Aorta (tissue), 5 donors: ENCODE measurements around the gene TRIM75. TPM values are rescaled to one million over a fixed set of nuclear protein-coding genes. Genes with fewer than 3 reads are reported as not detected.
"Not testable (repeated sequence)": the region's sequence is repeated elsewhere in the genome, so short reads cannot be mapped to it uniquely, and the experiment has no call there.

Source experiments
- ATAC-seq: fragments of 200-7000 bp; cut with Tn5 transposase; one replicate; pipeline ENCODE4 v1.9.1; 2022; ENCODE audit warnings: moderate library complexity; ENCODE audit not compliant: low FRiP score
- DNase-seq, 2 donors: peaks; one replicate each; pipeline ENCODE4 v3.0.0-alpha.2; 2020
- H3K27ac ChIP-seq, 2 donors: one replicate each; pipeline ENCODE4 v1.5.1; 2013; ENCODE audit warnings: low read length in 2 of 2, mild to moderate bottlenecking in 2 of 2, moderate library complexity in 2 of 2, control low read depth in 1 of 2, inconsistent platforms in 1 of 2, low read depth in 1 of 2
- H3K27me3 ChIP-seq, 2 donors: one replicate each; pipeline ENCODE4 v1.6.1; 2013; ENCODE audit warnings: control low read depth in 1 of 2, low read length in 1 of 2, mild to moderate bottlenecking in 1 of 2, moderate library complexity in 1 of 2; ENCODE audit not compliant: insufficient read depth in 2 of 2, control insufficient read depth in 1 of 2
- H3K36me3 ChIP-seq, 2 donors: one replicate each; pipeline ENCODE4 v1.6.1; 2013; ENCODE audit warnings: control low read depth in 1 of 2, low read length in 1 of 2, mild to moderate bottlenecking in 1 of 2; ENCODE audit not compliant: insufficient read depth in 2 of 2, control insufficient read depth in 1 of 2
- H3K4me1 ChIP-seq, 2 donors: one replicate each; pipeline ENCODE4 v1.6.1; 2013; ENCODE audit warnings: low read length in 2 of 2, control low read depth in 1 of 2, mild to moderate bottlenecking in 1 of 2, moderate library complexity in 1 of 2; ENCODE audit not compliant: insufficient read depth in 2 of 2, control insufficient read depth in 1 of 2
- H3K4me3 ChIP-seq, 2 donors: one replicate each; pipeline ENCODE4 v1.5.1; 2013; ENCODE audit warnings: low read length in 2 of 2, control low read depth in 1 of 2, mild to moderate bottlenecking in 1 of 2
- H3K9me3 ChIP-seq: one replicate; pipeline ENCODE4 v1.6.1; 2013; ENCODE audit warnings: mild to moderate bottlenecking, low read length; ENCODE audit not compliant: control insufficient read depth
- WGBS, 2 donors: extraction: QIAGEN DNeasy Blood & Tissue Kit; methylation state at CpG; one replicate each; pipeline ENCODE4 v1.1.7; 2013; 5-methylcytosine and 5-hydroxymethylcytosine counted together
- intact Hi-C, 2 donors: fragments of 100-400 bp; cut with DNase I; formaldehyde crosslinking; loops; one replicate each; pipeline versions ENCODE4 v1.14.2 to v1.15.0; 2022
- polyA plus RNA-seq, 2 donors: library from polyadenylated mRNA; stranded (reverse); fragments of 200-250 nt; gene quantifications; one replicate each; pipeline ENCODE4 v1.2.3, GENCODE V29; 2013
- total RNA-seq, 2 donors: library from RNA; stranded (reverse); fragmentation: NEBNext Ultra II Directional; extraction: Animal tissue kit (Norgen Biotek cat#: 25700); gene quantifications; one replicate each; pipeline ENCODE4 v1.2.1, GENCODE V29; 2021
- donor health status: healthy with polysubstance abuse.
- donor health status: Bipolar disorder and iron deficiency.
- donor health status: DM: no; HTN: no; CAD: no.
- donor health status: DM: no; HTN: no; CAD: no.
- donor health status: DM: yes; HTN: yes; CAD: no.

TRIM75 gene
- total and polyA plus RNA-seq, 4 donors, result not detected

- Histone ChIP-seq H3K27ac (no peak overlapping the region), H3K4me1 (no peaks in the 10 kb centered on the region), H3K36me3 (no peaks in the 10 kb centered on the region), H3K9me3 (no peaks in the 10 kb centered on the region), H3K4me3 (no peak overlapping the region), H3K27me3 (no peaks in the 10 kb centered on the region)
- WGBS, 2 donors, result 53 to 54% methylated on average over 5 of the region's 5 CpGs
- intact Hi-C loops, result no loop called here
- ATAC-seq (no peak), DNase-seq (no peak)
These were observed 36.7 kb upstream of the TRIM75 start for GRCh38 chr4:165016971-165017370.

GRCh38 chr4:165019995-165020394 lies 33.7 kb upstream of the TRIM75 start:
- H3K27me3 ChIP-seq, result not testable (repeated sequence)
- WGBS, 2 donors, result 96 to 97% methylated on average over 12 to 30 of the region's 30 CpGs

GRCh38 chr4:165025782-165026181 lies 27.9 kb upstream of the TRIM75 start:
- WGBS, 2 donors, result 93 to 95% methylated on average over 8 of the region's 8 CpGs
- H3K4me3 ChIP-seq, ATAC-seq, H3K27me3 ChIP-seq, H3K36me3 ChIP-seq, H3K27ac ChIP-seq, intact Hi-C loops, DNase-seq, H3K4me1 ChIP-seq, H3K9me3 ChIP-seq: not testable (repeated sequence)

More at GRCh38 chr4:165019995-165020394, 33.7 kb upstream of the TRIM75 start:
- H3K4me3 ChIP-seq, intact Hi-C loops, ATAC-seq, H3K36me3 ChIP-seq, H3K27ac ChIP-seq, H3K9me3 ChIP-seq, DNase-seq, H3K4me1 ChIP-seq: not testable (repeated sequence)

- DNase-seq, result no peak
- H3K27me3 ChIP-seq, result no peaks in the 10 kb centered on the region
- ATAC-seq, result no peak
- no peaks in the 10 kb centered on the region for H3K9me3 ChIP-seq
- no peak overlapping the region for H3K4me3 ChIP-seq
- no peak overlapping the region for H3K27ac ChIP-seq
- intact Hi-C loops, result no loop called here
- no peaks in the 10 kb centered on the region for H3K4me1 ChIP-seq
- 75 to 88% methylated on average over 7 of the region's 7 CpGs for WGBS, 2 donors
- no peaks in the 10 kb centered on the region for H3K36me3 ChIP-seq
These were observed 25.8 kb upstream of the TRIM75 start for GRCh38 chr4:165027762-165028402.

GRCh38 chr4:165031436-165032211 lies 22.0 kb upstream of the TRIM75 start, which contains the start of gene TRIM60:
Gene TRIM60, plus strand, starts transcription at chr4:165031999. Its CDS starts 8,074 bp downstream, at chr4:165040073.
- Histone ChIP-seq H3K4me1 (no peaks in the 10 kb centered on the region), H3K4me3 (no peak within 1 kb of the TSS), H3K36me3 (no peaks in the 10 kb centered on the region), H3K27ac (no peak within 1 kb of the TSS), H3K27me3 (no peaks in the 10 kb centered on the region), H3K9me3 (no peaks in the 10 kb centered on the region)
- intact Hi-C loops, result no loop called here
- no peak for DNase-seq
- 96 to 97% methylated on average over 41 of the region's 41 CpGs for WGBS, 2 donors
- no peak for ATAC-seq

- ATAC-seq (no peak), DNase-seq (no peak)
- H3K9me3 ChIP-seq, result no peaks in the 10 kb centered on the region
- no peak overlapping the region for H3K27ac ChIP-seq
- WGBS, 2 donors, result 73 to 77% methylated on average over 5 of the region's 5 CpGs
- no peaks in the 10 kb centered on the region for H3K27me3 ChIP-seq
- intact Hi-C loops, result no loop called here
- no peaks in the 10 kb centered on the region for H3K36me3 ChIP-seq
- H3K4me1 ChIP-seq, result no peaks in the 10 kb centered on the region
- no peak overlapping the region for H3K4me3 ChIP-seq
These were observed 5.5 kb upstream of the TRIM75 start for GRCh38 chr4:165048170-165048569.

- 67 to 70% methylated on average over 3 of the region's 3 CpGs for WGBS, 2 donors
- DNase-seq, result no peak
- no peak overlapping the region for H3K27ac ChIP-seq
- H3K36me3 ChIP-seq, result no peaks in the 10 kb centered on the region
- H3K27me3 ChIP-seq, result peaks cover 0 to 2% of the 10 kb centered on the region in 2 donors
- no peak for ATAC-seq
- no peaks in the 10 kb centered on the region for H3K9me3 ChIP-seq
- intact Hi-C loops, result no loop called here
- H3K4me3 ChIP-seq, result no peak overlapping the region
- H3K4me1 ChIP-seq, result no peaks in the 10 kb centered on the region
These were observed 1.0 kb upstream of the TRIM75 start for GRCh38 chr4:165052627-165053026.

GRCh38 chr4:165055601-165056000 lies 1.9 kb downstream of the TRIM75 start:
- Histone ChIP-seq H3K4me1 (no peaks in the 10 kb centered on the region), H3K4me3 (no peak overlapping the region), H3K27ac (no peak overlapping the region), H3K9me3 (no peaks in the 10 kb centered on the region), H3K27me3 (peaks cover 0 to 5% of the 10 kb centered on the region in 2 donors), H3K36me3 (no peaks in the 10 kb centered on the region)
- ATAC-seq, result no peak
- DNase-seq, result no peak
- intact Hi-C loops, result no loop called here
- 88 to 92% methylated on average over 9 of the region's 9 CpGs for WGBS, 2 donors

- Histone ChIP-seq H3K4me3 (no peak overlapping the region), H3K27ac (no peak overlapping the region), H3K36me3 (no peaks in the 10 kb centered on the region), H3K4me1 (no peaks in the 10 kb centered on the region), H3K9me3 (no peaks in the 10 kb centered on the region), H3K27me3 (peaks cover 0 to 5% of the 10 kb centered on the region in 2 donors)
- intact Hi-C loops, result no loop called here
- 32 to 37% methylated on average over 2 of the region's 2 CpGs for WGBS, 2 donors
- DNase-seq (no peak), ATAC-seq (no peak)
These were observed 5.0 kb downstream of the TRIM75 start for GRCh38 chr4:165058666-165059065.
